Measurements from ENCODE around the gene SHANK2. TPM values are rescaled to one million over a fixed set of nuclear protein-coding genes. Genes with fewer than 3 reads are reported as not detected.

The SHANK2 gene
- total RNA-seq, 1 donor, result 2.5 TPM

DNA sequence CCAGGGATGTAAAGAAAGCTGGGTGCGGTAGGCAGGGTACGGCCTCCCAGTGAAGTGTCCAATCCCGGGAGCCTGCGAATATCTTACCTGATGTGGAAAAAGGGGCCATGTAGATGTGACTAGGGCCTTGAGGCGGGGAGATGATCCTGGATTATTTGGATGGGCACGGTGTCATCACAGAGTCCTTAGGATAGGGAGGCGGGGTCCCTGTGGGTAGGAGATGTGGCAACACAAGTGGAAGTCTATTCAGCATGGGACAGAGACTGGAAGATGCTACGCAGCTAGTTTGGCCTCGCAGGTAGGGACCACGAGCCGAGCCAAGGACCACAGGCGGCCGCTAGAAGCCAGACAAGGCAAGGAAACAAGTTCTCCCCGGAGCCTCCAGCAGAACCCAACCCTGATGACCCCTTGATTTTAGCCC, 46.4 kb upstream of the SHANK2 start:
- H4K20me1 ChIP-seq (ENCODE audit: insufficient read depth, low read length), result no peaks in the 10 kb centered on the region
- peak overlapping the region; percentile 56 for H3K27ac ChIP-seq (ENCODE audit: low read depth, low read length)
- no peaks in the 10 kb centered on the region for H3K79me2 ChIP-seq (ENCODE audit: insufficient read depth, low read length)
- H2AFZ ChIP-seq (ENCODE audit: low read length), result peak overlapping the region; percentile 5
- TF ChIP-seq, protein P1, sequence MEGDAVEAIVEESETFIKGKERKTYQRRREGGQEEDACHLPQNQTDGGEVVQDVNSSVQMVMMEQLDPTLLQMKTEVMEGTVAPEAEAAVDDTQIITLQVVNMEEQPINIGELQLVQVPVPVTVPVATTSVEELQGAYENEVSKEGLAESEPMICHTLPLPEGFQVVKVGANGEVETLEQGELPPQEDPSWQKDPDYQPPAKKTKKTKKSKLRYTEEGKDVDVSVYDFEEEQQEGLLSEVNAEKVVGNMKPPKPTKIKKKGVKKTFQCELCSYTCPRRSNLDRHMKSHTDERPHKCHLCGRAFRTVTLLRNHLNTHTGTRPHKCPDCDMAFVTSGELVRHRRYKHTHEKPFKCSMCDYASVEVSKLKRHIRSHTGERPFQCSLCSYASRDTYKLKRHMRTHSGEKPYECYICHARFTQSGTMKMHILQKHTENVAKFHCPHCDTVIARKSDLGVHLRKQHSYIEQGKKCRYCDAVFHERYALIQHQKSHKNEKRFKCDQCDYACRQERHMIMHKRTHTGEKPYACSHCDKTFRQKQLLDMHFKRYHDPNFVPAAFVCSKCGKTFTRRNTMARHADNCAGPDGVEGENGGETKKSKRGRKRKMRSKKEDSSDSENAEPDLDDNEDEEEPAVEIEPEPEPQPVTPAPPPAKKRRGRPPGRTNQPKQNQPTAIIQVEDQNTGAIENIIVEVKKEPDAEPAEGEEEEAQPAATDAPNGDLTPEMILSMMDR (IDR thresholded peaks at IDR 0.05; ENCODE audit: extremely low read depth, low read depth, low read length), result no peak
- DNase-seq (ENCODE audit: insufficient read length, low spot score, missing footprints), result peak; percentile 21
- H3K4me3 ChIP-seq (ENCODE audit: insufficient read depth, low read length), result peak overlapping the region; percentile 13
- no peaks in the 10 kb centered on the region for H3K9me3 ChIP-seq (ENCODE audit: low read depth, low read length)
- H3K36me3 ChIP-seq (ENCODE audit: insufficient read depth, low read length), result no peaks in the 10 kb centered on the region
- H3K27me3 ChIP-seq (ENCODE audit: insufficient read depth, low read length), result no peaks in the 10 kb centered on the region
- peaks cover 29% of the 10 kb centered on the region for H3K4me1 ChIP-seq (ENCODE audit: insufficient read depth, low read length)
- H3K4me2 ChIP-seq (ENCODE audit: insufficient read depth, low read length), result peak overlapping the region; percentile 68

DNA sequence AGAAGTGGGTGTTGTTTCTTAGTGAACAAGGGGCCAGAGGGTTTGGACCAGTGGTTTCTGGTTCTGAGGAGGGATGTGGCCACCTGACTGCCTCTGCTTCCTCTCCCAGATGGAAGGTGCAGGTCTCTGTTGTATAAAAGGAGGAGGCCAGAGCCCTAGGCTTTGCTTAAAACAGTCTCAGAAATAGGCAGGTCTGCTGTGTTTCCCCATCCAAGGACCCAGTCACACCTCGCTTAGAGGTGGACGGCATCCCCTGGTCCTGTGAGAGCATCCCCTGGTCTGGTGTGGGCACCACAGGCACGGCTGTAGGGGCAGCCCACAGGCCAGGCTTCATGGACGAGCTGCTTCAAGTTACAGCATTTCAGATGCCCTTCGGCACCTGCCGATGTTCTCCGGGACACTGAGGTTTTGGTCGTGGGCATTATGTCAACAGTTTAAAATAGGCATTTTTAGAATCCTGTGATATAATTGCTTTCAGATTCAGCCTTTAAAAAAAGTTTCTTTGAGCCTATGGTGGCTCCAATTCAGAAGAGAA, 45.7 kb upstream of the SHANK2 start:
- Histone ChIP-seq H3K36me3 (ENCODE audit: insufficient read depth, low read length) (no peaks in the 10 kb centered on the region), H2AFZ (ENCODE audit: low read length) (no peak overlapping the region), H3K4me2 (ENCODE audit: insufficient read depth, low read length) (no peak overlapping the region), H4K20me1 (ENCODE audit: insufficient read depth, low read length) (no peaks in the 10 kb centered on the region), H3K79me2 (ENCODE audit: insufficient read depth, low read length) (no peaks in the 10 kb centered on the region), H3K9me3 (ENCODE audit: low read depth, low read length) (no peaks in the 10 kb centered on the region), H3K27me3 (ENCODE audit: insufficient read depth, low read length) (no peaks in the 10 kb centered on the region), H3K4me3 (ENCODE audit: insufficient read depth, low read length) (no peak overlapping the region), H3K4me1 (ENCODE audit: insufficient read depth, low read length) (peaks cover 29% of the 10 kb centered on the region), H3K27ac (ENCODE audit: low read depth, low read length) (no peak overlapping the region)
- TF ChIP-seq, protein P1 (IDR thresholded peaks at IDR 0.05; ENCODE audit: extremely low read depth, low read depth, low read length), result no peak
- no peak for DNase-seq (ENCODE audit: insufficient read length, low spot score, missing footprints)

DNA sequence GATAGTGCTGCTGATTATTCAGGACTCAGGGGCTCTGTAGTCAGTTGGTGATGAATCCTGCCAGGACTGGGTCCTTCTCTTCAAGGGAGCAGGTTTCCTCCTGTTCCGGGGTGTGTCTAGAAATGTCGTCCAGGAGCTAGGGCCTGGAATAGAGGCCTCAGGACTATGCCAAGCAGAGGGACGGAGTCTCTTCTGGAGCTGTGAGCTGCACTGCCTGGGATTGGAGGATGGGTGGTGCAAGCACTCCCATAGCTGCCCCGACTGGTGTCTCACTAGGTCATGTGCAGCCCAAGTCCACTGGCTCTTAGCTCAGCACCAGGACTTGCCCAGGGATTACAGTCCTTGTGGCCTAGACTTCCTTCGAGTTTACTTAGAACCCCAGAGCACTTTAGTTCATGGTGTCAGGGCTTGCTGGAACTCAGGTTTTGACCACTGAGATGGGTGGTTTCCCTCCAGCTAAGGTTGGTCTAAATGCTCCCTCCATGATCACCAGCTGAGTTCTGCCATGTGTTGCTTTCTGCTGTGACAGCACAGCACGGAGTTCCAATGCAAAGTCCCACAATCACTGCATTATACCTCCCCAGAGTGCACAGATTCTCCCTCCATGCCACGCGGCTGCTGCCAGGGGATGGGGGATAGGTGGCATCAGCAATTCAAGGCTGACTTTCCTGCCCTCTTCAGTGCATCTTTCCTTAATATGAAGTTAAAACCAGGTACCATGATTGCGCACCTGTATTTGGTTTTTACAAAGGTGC, 42.6 kb upstream of the SHANK2 start:
- Histone ChIP-seq H3K27me3 (ENCODE audit: insufficient read depth, low read length) (no peaks in the 10 kb centered on the region), H3K9me3 (ENCODE audit: low read depth, low read length) (peaks cover 3% of the 10 kb centered on the region), H3K4me2 (ENCODE audit: insufficient read depth, low read length) (no peak overlapping the region), H3K36me3 (ENCODE audit: insufficient read depth, low read length) (no peaks in the 10 kb centered on the region), H3K27ac (ENCODE audit: low read depth, low read length) (no peak overlapping the region), H3K4me1 (ENCODE audit: insufficient read depth, low read length) (peaks cover 18% of the 10 kb centered on the region), H3K4me3 (ENCODE audit: insufficient read depth, low read length) (no peak overlapping the region), H4K20me1 (ENCODE audit: insufficient read depth, low read length) (no peaks in the 10 kb centered on the region), H3K79me2 (ENCODE audit: insufficient read depth, low read length) (no peaks in the 10 kb centered on the region), H2AFZ (ENCODE audit: low read length) (no peak overlapping the region)
- no peak for DNase-seq (ENCODE audit: insufficient read length, low spot score, missing footprints)
- TF ChIP-seq, protein P1 (IDR thresholded peaks at IDR 0.05; ENCODE audit: extremely low read depth, low read depth, low read length), result no peak

DNA sequence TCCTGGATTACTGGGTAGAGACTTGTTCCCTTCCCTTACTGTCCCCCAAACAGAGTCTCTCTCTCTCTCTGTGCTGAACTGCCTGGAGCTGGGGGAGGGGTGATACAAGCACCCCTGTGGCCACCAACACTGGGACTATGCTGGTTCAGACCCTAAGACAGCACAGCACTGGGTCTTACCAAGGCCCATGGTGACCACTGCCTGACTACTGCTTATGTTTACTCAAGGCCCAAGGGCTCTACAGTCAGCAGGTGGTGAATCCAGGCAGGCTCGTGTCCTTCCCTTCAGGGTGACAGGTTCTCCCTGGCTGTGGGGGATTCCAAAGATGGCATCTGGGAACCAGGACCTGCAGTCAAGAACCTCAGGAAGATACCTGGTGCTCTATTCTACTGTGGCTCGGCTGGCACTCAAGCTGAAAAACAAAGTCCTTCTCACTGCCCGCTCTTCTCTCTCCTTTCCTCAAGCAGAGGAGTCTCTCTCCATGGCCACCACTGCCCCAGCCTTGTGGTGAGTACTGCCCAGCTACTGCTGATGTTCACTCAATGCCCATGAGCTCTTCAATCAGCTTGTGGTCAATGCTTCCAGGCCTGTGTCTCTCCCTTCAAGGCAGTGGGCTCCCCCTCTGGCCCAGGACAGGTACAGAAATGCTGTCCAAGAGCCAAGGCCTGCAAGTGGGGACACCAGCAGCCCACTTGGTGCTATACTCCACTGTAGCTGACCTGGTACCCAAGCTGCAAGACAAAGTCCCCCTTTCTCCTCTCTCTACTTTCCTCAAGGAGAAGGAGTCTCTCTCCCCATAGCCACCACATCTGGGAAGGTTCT, 41.8 kb upstream of the SHANK2 start:
- no peak overlapping the region for H2AFZ ChIP-seq (ENCODE audit: low read length)
- peaks cover 11% of the 10 kb centered on the region for H3K4me1 ChIP-seq (ENCODE audit: insufficient read depth, low read length)
- peaks cover 3% of the 10 kb centered on the region for H3K9me3 ChIP-seq (ENCODE audit: low read depth, low read length)
- no peaks in the 10 kb centered on the region for H4K20me1 ChIP-seq (ENCODE audit: insufficient read depth, low read length)
- H3K79me2 ChIP-seq (ENCODE audit: insufficient read depth, low read length), result no peaks in the 10 kb centered on the region
- H3K27me3 ChIP-seq (ENCODE audit: insufficient read depth, low read length), result no peaks in the 10 kb centered on the region
- H3K27ac ChIP-seq (ENCODE audit: low read depth, low read length), result no peak overlapping the region
- no peak for DNase-seq (ENCODE audit: insufficient read length, low spot score, missing footprints)
- TF ChIP-seq, protein P1 (IDR thresholded peaks at IDR 0.05; ENCODE audit: extremely low read depth, low read depth, low read length), result no peak
- H3K4me2 ChIP-seq (ENCODE audit: insufficient read depth, low read length), result no peak overlapping the region
- no peaks in the 10 kb centered on the region for H3K36me3 ChIP-seq (ENCODE audit: insufficient read depth, low read length)
- no peak overlapping the region for H3K4me3 ChIP-seq (ENCODE audit: insufficient read depth, low read length)
